ENCODE data around the gene RGS14. TPM values are rescaled to one million over a fixed set of nuclear protein-coding genes. Genes with fewer than 3 reads are reported as not detected.

Gene RGS14
- total RNA-seq, 2 experiments from 2014 or later: 124 to 132 TPM

- H3K9me3 Mint-ChIP-seq: no peaks in the 10 kb centered on the region
- no peak overlapping the region for H3K27ac Mint-ChIP-seq
- CTCF ChIA-PET: interaction anchor here (1.8 to 17.1 kb wide), 3 partner anchors 8 to 27 kb away, joined by 6 to 145 read pairs (median 22); no protein-coding TSS in a partner anchor
- no peak for DNase-seq
- peaks cover 57% of the 10 kb centered on the region for H3K36me3 Mint-ChIP-seq (ENCODE audit: low read depth)
- POLR2A ChIA-PET: no interaction called here
- H3K27me3 Mint-ChIP-seq: no peaks in the 10 kb centered on the region
- peaks cover 75% of the 10 kb centered on the region for H3K4me1 Mint-ChIP-seq
- H3K4me3 Mint-ChIP-seq: peak overlapping the region; percentile 40
These were observed 5.8 kb downstream of the RGS14 start for GRCh38 chr5:177363565-177363964.

- peaks cover 75% of the 10 kb centered on the region for H3K4me1 Mint-ChIP-seq
These were observed 6.6 kb downstream of the RGS14 start for GRCh38 chr5:177364159-177364962.

DNA sequence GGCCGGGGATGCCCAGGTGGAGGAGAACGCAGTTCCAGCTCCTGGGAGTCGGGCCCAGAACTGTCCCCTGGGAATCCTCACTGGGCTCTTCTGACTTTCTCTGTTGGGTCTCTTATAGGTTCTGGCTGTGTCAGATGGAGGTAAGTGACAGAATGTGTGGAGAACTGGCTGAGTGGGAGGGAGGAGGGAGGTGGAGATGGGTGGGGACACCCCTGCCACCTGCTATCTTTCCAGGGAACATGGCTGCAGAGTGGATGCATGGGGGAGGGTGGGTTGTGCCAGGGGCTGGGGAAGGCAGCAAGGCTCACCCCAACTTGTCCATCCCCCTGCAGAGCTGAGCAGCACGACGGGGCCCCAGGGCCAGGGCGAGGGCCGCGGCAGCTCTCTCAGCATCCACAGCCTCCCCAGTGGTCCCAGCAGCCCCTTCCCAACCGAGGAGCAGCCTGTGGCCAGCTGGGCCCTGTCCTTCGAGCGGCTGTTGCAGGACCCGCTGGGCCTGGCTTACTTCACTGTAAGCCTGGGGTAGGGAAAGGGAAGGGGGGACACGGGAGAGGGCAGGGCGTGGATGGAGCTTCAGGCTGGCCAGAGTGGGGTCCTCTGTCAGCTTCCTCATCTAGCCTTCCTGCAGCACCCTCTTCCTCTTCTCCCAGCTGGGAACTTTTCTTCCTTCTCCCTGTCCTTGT, 8.3 kb downstream of the RGS14 start:
- no peaks in the 10 kb centered on the region for H3K27me3 Mint-ChIP-seq
- peaks cover 59% of the 10 kb centered on the region for H3K36me3 Mint-ChIP-seq (ENCODE audit: low read depth)
- CTCF ChIA-PET: interaction anchor here (1.0 to 9.8 kb wide), 3 partner anchors 9 to 57 kb away, joined by 3 to 145 read pairs (median 22); partner anchors contain the start of genes LMAN2 and RGS14
- POLR2A ChIA-PET: no interaction called here
- H3K27ac Mint-ChIP-seq: no peak overlapping the region
- peaks cover 70% of the 10 kb centered on the region for H3K4me1 Mint-ChIP-seq
- H3K9me3 Mint-ChIP-seq: no peaks in the 10 kb centered on the region
- no peak overlapping the region for H3K4me3 Mint-ChIP-seq
- DNase-seq: no peak

More at GRCh38 chr5:177364159-177364962, 6.6 kb downstream of the RGS14 start:
- peak overlapping the region; percentile 30 for H3K4me3 Mint-ChIP-seq
- no peaks in the 10 kb centered on the region for H3K9me3 Mint-ChIP-seq
- ChIA-PET CTCF (interaction anchor here (0.7 to 17.1 kb wide), 9 partner anchors 7 to 592 kb away, joined by 3 to 145 read pairs (median 5); no protein-coding TSS in a partner anchor), POLR2A (no interaction called here)
- no peak for DNase-seq
- H3K36me3 Mint-ChIP-seq (ENCODE audit: low read depth): peaks cover 57% of the 10 kb centered on the region
- H3K27ac Mint-ChIP-seq: peak overlapping the region; percentile 25
- no peaks in the 10 kb centered on the region for H3K27me3 Mint-ChIP-seq

DNA sequence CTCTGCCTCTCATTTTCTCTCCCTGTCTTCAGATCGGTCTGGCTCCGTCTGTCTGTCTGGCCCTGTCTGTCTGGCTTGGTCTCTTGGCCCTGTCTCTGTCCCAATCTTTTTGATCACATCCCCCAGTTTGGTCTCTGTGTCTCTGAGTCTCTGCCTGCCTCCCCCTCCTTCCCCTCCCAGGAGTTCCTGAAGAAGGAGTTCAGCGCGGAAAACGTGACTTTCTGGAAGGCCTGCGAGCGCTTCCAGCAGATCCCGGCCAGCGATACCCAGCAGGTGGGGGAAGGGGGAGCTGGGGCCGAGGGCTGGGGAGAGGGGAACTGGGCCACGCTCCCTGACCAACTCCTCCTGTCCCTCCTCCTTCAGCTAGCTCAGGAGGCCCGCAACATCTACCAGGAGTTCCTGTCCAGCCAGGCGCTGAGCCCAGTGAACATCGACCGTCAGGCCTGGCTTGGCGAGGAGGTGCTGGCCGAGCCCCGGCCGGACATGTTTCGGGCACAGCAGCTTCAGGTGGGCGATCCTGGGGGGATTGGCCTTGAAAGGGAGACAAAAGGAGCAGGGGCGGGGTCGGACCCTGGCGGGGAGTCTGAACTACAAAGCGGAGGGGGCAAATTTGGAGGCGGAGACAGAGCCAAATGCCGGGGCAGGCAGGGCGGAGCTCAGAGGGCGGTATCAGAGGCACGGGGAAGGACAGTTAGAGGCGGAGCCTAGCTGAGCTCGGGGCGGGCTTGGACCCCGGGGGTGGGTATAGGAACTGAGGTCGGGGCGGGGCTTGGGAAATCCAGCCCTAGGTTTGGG, 9.0 kb downstream of the RGS14 start:
- Mint-ChIP-seq H3K4me3 (no peak overlapping the region), H3K27me3 (no peaks in the 10 kb centered on the region), H3K27ac (no peak overlapping the region), H3K9me3 (no peaks in the 10 kb centered on the region), H3K36me3 (ENCODE audit: low read depth) (peaks cover 62% of the 10 kb centered on the region), H3K4me1 (peaks cover 70% of the 10 kb centered on the region)
- ChIA-PET CTCF (interaction anchor here (0.6 to 9.8 kb wide), 3 partner anchors 10 to 89 kb away, joined by 3 to 145 read pairs (median 22); partner anchors contain the start of genes LMAN2 and RGS14), POLR2A (no interaction called here)
- no peak for DNase-seq

DNA sequence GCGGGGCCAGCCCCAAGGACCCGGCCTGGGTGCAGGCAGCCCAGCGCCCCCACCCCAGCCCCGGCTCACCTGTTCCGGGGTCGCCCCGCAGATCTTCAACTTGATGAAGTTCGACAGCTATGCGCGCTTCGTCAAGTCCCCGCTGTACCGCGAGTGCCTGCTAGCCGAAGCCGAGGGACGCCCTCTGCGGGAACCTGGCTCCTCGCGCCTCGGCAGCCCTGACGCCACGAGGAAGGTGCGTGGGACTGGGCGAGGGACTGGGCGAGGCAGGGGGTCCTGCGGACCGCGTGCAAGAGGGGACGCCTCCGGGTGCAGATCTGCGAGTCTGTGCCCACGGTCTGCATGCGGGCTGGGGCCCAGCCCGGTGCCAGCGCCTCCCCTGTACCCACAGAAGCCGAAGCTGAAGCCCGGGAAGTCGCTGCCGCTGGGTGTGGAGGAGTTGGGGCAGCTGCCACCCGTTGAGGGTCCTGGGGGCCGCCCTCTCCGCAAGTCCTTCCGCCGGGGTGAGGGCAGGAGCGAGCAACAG, 9.7 kb downstream of the RGS14 start:
- H3K36me3 Mint-ChIP-seq (ENCODE audit: low read depth): peaks cover 61% of the 10 kb centered on the region
- H3K27ac Mint-ChIP-seq: no peak overlapping the region
- no peaks in the 10 kb centered on the region for H3K27me3 Mint-ChIP-seq
- H3K4me1 Mint-ChIP-seq: peaks cover 69% of the 10 kb centered on the region
- CTCF ChIA-PET: interaction anchor here (0.6 to 9.8 kb wide), 3 partner anchors 10 to 90 kb away, joined by 3 to 145 read pairs (median 22); partner anchors contain the start of genes LMAN2 and RGS14
- no peak overlapping the region for H3K4me3 Mint-ChIP-seq
- H3K9me3 Mint-ChIP-seq: no peaks in the 10 kb centered on the region
- POLR2A ChIA-PET: no interaction called here
- DNase-seq: no peak

GRCh38 chr5:177367981-177368868, 10.5 kb downstream of the RGS14 start:
- H3K4me3 Mint-ChIP-seq: no peak overlapping the region
- peaks cover 70% of the 10 kb centered on the region for H3K4me1 Mint-ChIP-seq
- DNase-seq: no peak
- H3K36me3 Mint-ChIP-seq (ENCODE audit: low read depth): peaks cover 65% of the 10 kb centered on the region
- H3K27me3 Mint-ChIP-seq: no peaks in the 10 kb centered on the region
- no peak overlapping the region for H3K27ac Mint-ChIP-seq
- ChIA-PET CTCF (interaction anchor here (0.6 to 9.8 kb wide), 13 partner anchors 10 to 87 kb away, joined by 3 to 145 read pairs (median 4); partner anchors contain the start of genes LMAN2, PRR7 and RGS14), POLR2A (no interaction called here)
- no peaks in the 10 kb centered on the region for H3K9me3 Mint-ChIP-seq

DNA sequence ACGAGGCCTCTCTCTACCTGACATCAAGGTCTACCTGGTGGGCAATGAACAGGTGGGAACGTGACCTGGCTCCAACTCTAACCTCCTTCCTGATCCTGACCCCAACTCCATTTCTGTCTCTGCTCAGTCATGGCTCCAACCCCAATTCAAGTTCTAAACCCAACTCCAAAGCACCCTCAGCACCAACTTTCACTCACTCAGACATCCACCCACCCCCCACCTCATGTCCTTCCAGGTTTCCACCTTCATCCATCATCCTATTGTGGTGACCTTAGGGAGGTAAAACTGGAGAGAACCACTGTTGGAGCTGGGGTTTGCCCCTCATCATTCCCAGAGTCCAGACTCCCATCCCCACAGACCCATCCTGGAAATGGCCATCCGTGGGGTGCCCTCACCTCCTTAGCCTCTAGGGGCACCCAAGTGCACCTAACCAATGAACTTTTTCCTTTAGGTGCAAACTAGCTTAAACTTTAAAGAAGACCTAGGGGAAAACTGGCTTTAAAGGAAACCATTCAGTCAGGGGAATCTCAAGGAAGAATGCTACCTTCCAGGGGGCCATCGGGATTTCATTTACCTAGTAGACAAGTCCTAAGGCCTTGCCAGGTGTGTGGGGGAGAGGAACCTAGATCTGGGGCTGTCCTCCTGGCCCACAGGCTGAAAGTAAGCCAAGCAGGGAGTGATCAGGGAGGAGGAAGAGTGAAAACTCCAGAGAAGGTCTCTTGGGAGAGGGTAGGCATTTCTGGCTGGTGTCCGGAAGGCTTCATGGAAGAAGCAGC, 11.3 kb downstream of the RGS14 start:
- peaks cover 71% of the 10 kb centered on the region for H3K36me3 Mint-ChIP-seq (ENCODE audit: low read depth)
- peak overlapping the region; percentile 72 for H3K27ac Mint-ChIP-seq
- no peaks in the 10 kb centered on the region for H3K9me3 Mint-ChIP-seq
- ChIA-PET POLR2A (no interaction called here), CTCF (interaction anchor here (0.6 to 9.8 kb wide), 17 partner anchors 9 to 256 kb away, joined by 3 to 145 read pairs (median 4); partner anchors contain the start of genes LMAN2, PRR7 and RGS14)
- H3K4me3 Mint-ChIP-seq: no peak overlapping the region
- peak; percentile 37 for DNase-seq
- peaks cover 70% of the 10 kb centered on the region for H3K4me1 Mint-ChIP-seq
- no peaks in the 10 kb centered on the region for H3K27me3 Mint-ChIP-seq

GRCh38 chr5:177369645-177370440, 12.1 kb downstream of the RGS14 start:
- H3K27me3 Mint-ChIP-seq: no peaks in the 10 kb centered on the region
- H3K4me1 Mint-ChIP-seq: peaks cover 68% of the 10 kb centered on the region
- H3K27ac Mint-ChIP-seq: peak overlapping the region; percentile 36
- H3K9me3 Mint-ChIP-seq: no peaks in the 10 kb centered on the region
- peaks cover 72% of the 10 kb centered on the region for H3K36me3 Mint-ChIP-seq (ENCODE audit: low read depth)
- H3K4me3 Mint-ChIP-seq: no peak overlapping the region
- no peak for DNase-seq
- ChIA-PET POLR2A (interaction anchor here (1.2 kb wide), 1 partner anchor 9 kb away, joined by 5 read pairs; no protein-coding TSS in a partner anchor), CTCF (interaction anchor here (0.7 to 11.1 kb wide), 21 partner anchors 8 to 256 kb away, joined by 3 to 145 read pairs (median 4); partner anchors contain the start of genes LMAN2, PRR7 and RGS14)

- peak overlapping the region; percentile 36 for H3K27ac Mint-ChIP-seq
- DNase-seq: peak; percentile 56
- ChIA-PET POLR2A (interaction anchor here (1.2 kb wide), 1 partner anchor 10 kb away, joined by 5 read pairs; no protein-coding TSS in a partner anchor), CTCF (interaction anchor here (0.8 to 11.1 kb wide), 13 partner anchors 8 to 131 kb away, joined by 3 to 145 read pairs (median 6); partner anchors contain the start of genes LMAN2, RGS14 and SLC34A1)
- H3K4me3 Mint-ChIP-seq: peak overlapping the region; percentile 36
- no peaks in the 10 kb centered on the region for H3K27me3 Mint-ChIP-seq
- H3K36me3 Mint-ChIP-seq (ENCODE audit: low read depth): peaks cover 69% of the 10 kb centered on the region
- no peaks in the 10 kb centered on the region for H3K9me3 Mint-ChIP-seq
- peaks cover 66% of the 10 kb centered on the region for H3K4me1 Mint-ChIP-seq
These were observed 12.9 kb downstream of the RGS14 start for GRCh38 chr5:177370488-177371119.

All from activated CD4-positive, alpha-beta T cell treated with anti-CD3 and anti-CD28 coated beads, Interleukin-2, amount 10 ng/mL, durations not matched to agents 7 days and 5 days (primary cell).